ENCODE measurements around the gene PHACTR1. TPM values are rescaled to one million over a fixed set of nuclear protein-coding genes. Genes with fewer than 3 reads are reported as not detected.

Gene PHACTR1
- total RNA-seq, 1 donor from 2014 or later = 85.9 TPM

- H3K4me1 ChIP-seq = peaks cover 29% of the 10 kb centered on the region
- no peak overlapping the region for H3K27ac ChIP-seq (replicated peaks)
- no peak for DNase-seq
- H3K36me3 ChIP-seq = no peaks in the 10 kb centered on the region
- H3K27me3 ChIP-seq (ENCODE audit: low read depth) = no peaks in the 10 kb centered on the region
- H3K9me3 ChIP-seq (replicated peaks) = no peaks in the 10 kb centered on the region
- TF ChIP-seq CTCF (IDR thresholded peaks at IDR 0.05; ENCODE audit: borderline replicate concordance) = no peak
- intact Hi-C loops (cut with micrococcal nuclease) = no loop called here
- no peak overlapping the region for H3K4me3 ChIP-seq
These were observed 327.8 kb downstream of the PHACTR1 start for GRCh38 chr6:13044390-13044789.

GRCh38 chr6:13044896-13045295 is 328.3 kb downstream of the PHACTR1 start:
- Histone ChIP-seq H3K27me3 (ENCODE audit: low read depth) (no peaks in the 10 kb centered on the region), H3K9me3 (replicated peaks) (no peaks in the 10 kb centered on the region), H3K36me3 (no peaks in the 10 kb centered on the region), H3K4me3 (no peak overlapping the region), H3K27ac (replicated peaks) (no peak overlapping the region), H3K4me1 (peaks cover 29% of the 10 kb centered on the region)
- DNase-seq = no peak
- intact Hi-C loops (cut with micrococcal nuclease) = no loop called here
- no peak for TF ChIP-seq CTCF (IDR thresholded peaks at IDR 0.05; ENCODE audit: borderline replicate concordance)

DNA sequence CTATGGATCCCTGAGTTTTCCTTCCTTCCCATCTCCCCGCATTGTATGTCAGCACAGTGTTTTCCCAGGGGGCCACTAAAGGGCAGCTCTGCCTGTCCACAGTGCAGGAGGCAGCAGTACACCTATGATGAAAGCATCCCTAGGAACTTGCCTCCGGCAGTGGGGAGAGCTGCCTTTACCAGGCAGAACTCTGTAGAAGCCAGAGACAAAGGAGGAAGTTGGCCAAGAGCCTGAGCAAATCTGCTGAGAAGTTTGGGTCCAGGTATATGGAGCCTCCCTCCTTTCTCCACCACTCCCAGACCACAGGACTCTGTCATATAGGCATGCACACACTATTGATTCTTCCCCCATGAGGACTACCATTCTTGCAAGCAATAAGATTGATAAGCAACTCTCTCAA is 329.1 kb downstream of the PHACTR1 start:
- H3K27ac ChIP-seq (replicated peaks) = no peak overlapping the region
- intact Hi-C loops (cut with micrococcal nuclease) = no loop called here
- DNase-seq = no peak
- no peak for TF ChIP-seq CTCF (IDR thresholded peaks at IDR 0.05; ENCODE audit: borderline replicate concordance)
- peaks cover 32% of the 10 kb centered on the region for H3K4me1 ChIP-seq
- H3K4me3 ChIP-seq = no peak overlapping the region
- no peaks in the 10 kb centered on the region for H3K36me3 ChIP-seq
- H3K27me3 ChIP-seq (ENCODE audit: low read depth) = no peaks in the 10 kb centered on the region
- H3K9me3 ChIP-seq (replicated peaks) = no peaks in the 10 kb centered on the region

DNA sequence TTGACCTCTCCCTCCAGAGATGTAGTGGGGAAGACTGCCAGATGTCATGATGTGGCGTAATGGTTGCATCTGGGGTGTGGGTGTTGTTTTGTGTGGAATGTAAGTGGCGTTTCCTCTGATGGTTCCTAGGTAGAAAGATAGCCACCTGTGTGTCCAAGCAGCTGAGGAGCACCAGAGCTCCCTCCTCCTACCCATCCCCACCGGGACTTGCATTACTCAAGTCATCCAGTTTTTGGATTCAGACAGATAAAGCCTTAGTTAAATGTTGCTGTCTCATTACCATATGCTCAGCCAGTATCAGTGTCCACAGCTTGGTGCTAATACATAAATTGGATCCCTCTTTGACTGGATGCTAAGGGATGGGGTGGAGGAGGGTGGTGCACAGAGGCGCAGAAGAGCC is 329.5 kb downstream of the PHACTR1 start:
- TF ChIP-seq CTCF (IDR thresholded peaks at IDR 0.05; ENCODE audit: borderline replicate concordance) = no peak
- H3K4me1 ChIP-seq = peaks cover 35% of the 10 kb centered on the region
- H3K4me3 ChIP-seq = no peak overlapping the region
- intact Hi-C loops (cut with micrococcal nuclease) = no loop called here
- no peak overlapping the region for H3K27ac ChIP-seq (replicated peaks)
- no peaks in the 10 kb centered on the region for H3K36me3 ChIP-seq
- no peaks in the 10 kb centered on the region for H3K27me3 ChIP-seq (ENCODE audit: low read depth)
- no peaks in the 10 kb centered on the region for H3K9me3 ChIP-seq (replicated peaks)
- DNase-seq = no peak

DNA sequence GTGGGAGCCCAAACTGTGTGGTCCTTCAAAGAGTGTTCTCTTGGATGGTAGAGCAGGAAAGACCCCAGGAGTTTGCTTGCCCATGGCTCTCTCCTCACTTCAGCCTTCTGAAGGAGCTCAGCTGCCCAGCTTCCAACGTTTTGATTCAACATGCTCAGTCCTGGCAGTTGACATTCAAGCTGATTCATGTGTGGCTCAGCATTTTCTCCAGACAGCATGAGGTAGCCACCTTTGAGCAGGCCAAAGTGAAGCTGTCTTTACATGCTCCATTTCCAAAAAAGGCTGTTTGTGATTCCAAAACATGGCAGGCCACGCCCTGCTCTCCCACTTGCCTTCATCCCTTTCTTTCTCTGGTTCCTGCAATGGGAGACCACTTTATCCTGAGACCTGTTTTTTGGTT is 331.5 kb downstream of the PHACTR1 start:
- intact Hi-C loops (cut with micrococcal nuclease) = no loop called here
- Histone ChIP-seq H3K4me1 (peaks cover 53% of the 10 kb centered on the region), H3K27me3 (ENCODE audit: low read depth) (no peaks in the 10 kb centered on the region), H3K4me3 (no peak overlapping the region), H3K9me3 (replicated peaks) (no peaks in the 10 kb centered on the region), H3K27ac (replicated peaks) (no peak overlapping the region), H3K36me3 (peaks cover under 1% of the 10 kb centered on the region)
- no peak for TF ChIP-seq CTCF (IDR thresholded peaks at IDR 0.05; ENCODE audit: borderline replicate concordance)
- DNase-seq = no peak

All from left ventricle myocardium inferior (tissue), 1 donor.